Adrenal gland (tissue), 5 donors: ENCODE results near the gene TMEM31.

Source experiments
- POLR2A ChIP-seq, 2 donors: fragments of 450-650 bp; IDR thresholded peaks; one replicate each; pipeline ENCODE4 v1.6.1; 2017; ENCODE audit warnings: antibody characterized with exemption in 2 of 2, mild to moderate bottlenecking in 2 of 2, moderate library complexity in 1 of 2
- TF ChIP-seq, protein P1 (sequence below), 6 experiments: fragments of 450-650 bp in 4 of 6; fragments of 200-600 bp in 2 of 6; sonication (generic) in 1 of 6; IDR thresholded peaks; 1 replicate in 5 of 6; 2 replicates in 1 of 6; pipeline versions ENCODE4 v1.5.1 to v1.8.0; 2016 to 2021; ENCODE audit warnings: antibody characterized with exemption in 6 of 6, mild to moderate bottlenecking in 2 of 6, moderate library complexity in 1 of 6
- donor health status: DM: no; HTN: no; CAD: no.

- TF ChIP-seq, protein P1, sequence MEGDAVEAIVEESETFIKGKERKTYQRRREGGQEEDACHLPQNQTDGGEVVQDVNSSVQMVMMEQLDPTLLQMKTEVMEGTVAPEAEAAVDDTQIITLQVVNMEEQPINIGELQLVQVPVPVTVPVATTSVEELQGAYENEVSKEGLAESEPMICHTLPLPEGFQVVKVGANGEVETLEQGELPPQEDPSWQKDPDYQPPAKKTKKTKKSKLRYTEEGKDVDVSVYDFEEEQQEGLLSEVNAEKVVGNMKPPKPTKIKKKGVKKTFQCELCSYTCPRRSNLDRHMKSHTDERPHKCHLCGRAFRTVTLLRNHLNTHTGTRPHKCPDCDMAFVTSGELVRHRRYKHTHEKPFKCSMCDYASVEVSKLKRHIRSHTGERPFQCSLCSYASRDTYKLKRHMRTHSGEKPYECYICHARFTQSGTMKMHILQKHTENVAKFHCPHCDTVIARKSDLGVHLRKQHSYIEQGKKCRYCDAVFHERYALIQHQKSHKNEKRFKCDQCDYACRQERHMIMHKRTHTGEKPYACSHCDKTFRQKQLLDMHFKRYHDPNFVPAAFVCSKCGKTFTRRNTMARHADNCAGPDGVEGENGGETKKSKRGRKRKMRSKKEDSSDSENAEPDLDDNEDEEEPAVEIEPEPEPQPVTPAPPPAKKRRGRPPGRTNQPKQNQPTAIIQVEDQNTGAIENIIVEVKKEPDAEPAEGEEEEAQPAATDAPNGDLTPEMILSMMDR (IDR thresholded peaks at IDR 0.05), result peak in 5 of 6 experiments; percentile 57 to 86 (median 77)
- TF ChIP-seq POLR2A (IDR thresholded peaks at IDR 0.05), result peak; percentile 14 to 51
Observed at GRCh38 chrX:103687696-103688201, 23.0 kb upstream of the TMEM31 start.
